NCI-H69 (cell line): ENCODE results near the gene ZNF622.
"Not testable (repeated sequence)": the region's sequence is repeated elsewhere in the genome, so short reads cannot be mapped to it uniquely, and the experiment has no call there.

Experiments used
- DNase-seq: peaks from one replicate; lab custom pipeline; 2025; lab: John Stamatoyannopoulos, UW

ZNF622 gene

GRCh38 chr5:16480821-16481538 is 15.4 kb upstream of the ZNF622 start:
- peak; percentile 45 for DNase-seq

GRCh38 chr5:16480144-16480543 is 14.5 kb upstream of the ZNF622 start:
- DNase-seq: no peak

GRCh38 chr5:16477541-16477940 is 11.9 kb upstream of the ZNF622 start:
- DNase-seq: no peak

- not testable (repeated sequence) for DNase-seq
These were observed 10.8 kb upstream of the ZNF622 start for GRCh38 chr5:16476417-16476816.

GRCh38 chr5:16471387-16471786 is 5.8 kb upstream of the ZNF622 start:
- DNase-seq: no peak

- DNase-seq: no peak
These were observed 2.0 kb upstream of the ZNF622 start for GRCh38 chr5:16467363-16468219.

- no peak for DNase-seq
These were observed 696 bp downstream of the ZNF622 start for GRCh38 chr5:16464664-16465543.

- no peak for DNase-seq
These were observed 1.4 kb downstream of the ZNF622 start for GRCh38 chr5:16464231-16464630.

- DNase-seq: peak; percentile 16
These were observed 3.8 kb downstream of the ZNF622 start for GRCh38 chr5:16461782-16462181.

GRCh38 chr5:16461026-16461425 is 4.6 kb downstream of the ZNF622 start:
- DNase-seq: no peak

- no peak for DNase-seq
These were observed 6.1 kb downstream of the ZNF622 start for GRCh38 chr5:16459451-16459850.

GRCh38 chr5:16457853-16458252 is 7.7 kb downstream of the ZNF622 start:
- no peak for DNase-seq

GRCh38 chr5:16457451-16457850 is 8.1 kb downstream of the ZNF622 start:
- no peak for DNase-seq

GRCh38 chr5:16456103-16456832 is 9.3 kb downstream of the ZNF622 start:
- peak; percentile 77 for DNase-seq

GRCh38 chr5:16455668-16456067 is 9.9 kb downstream of the ZNF622 start:
- no peak for DNase-seq

GRCh38 chr5:16454686-16455085 is 10.9 kb downstream of the ZNF622 start:
- no peak for DNase-seq

GRCh38 chr5:16453609-16454008 is 12.0 kb downstream of the ZNF622 start:
- peak; percentile 30 for DNase-seq

GRCh38 chr5:16450163-16450562 is 15.4 kb downstream of the ZNF622 start:
- no peak for DNase-seq

- no peak for DNase-seq
These were observed 18.6 kb downstream of the ZNF622 start for GRCh38 chr5:16446993-16447392.

- peak; percentile 25 for DNase-seq
These were observed 27.6 kb downstream of the ZNF622 start for GRCh38 chr5:16437977-16438376.

- DNase-seq: not testable (repeated sequence)
These were observed 29.4 kb downstream of the ZNF622 start for GRCh38 chr5:16436065-16436682.
